Endothelial cell of umbilical vein (primary cell): Measurements from ENCODE around the gene KLF13. TPM values are rescaled to one million over a fixed set of nuclear protein-coding genes. Genes with fewer than 3 reads are reported as not detected.

Experiments used
- BruUV-seq: library from RNA; stranded (reverse); fragments of 400-500 nt; replicated peaks from 2 replicates; lab custom pipeline; 2021; lab: Mats Ljungman, UMichigan
- CTCF ChIA-PET: fragments of 300-600, 350-600 bp; sonication (Branson Sonifier 250); formaldehyde crosslinking; loops from one replicate; lab custom pipeline; 2021; ENCODE audit warnings: antibody characterized with exemption, inconsistent platforms; lab: Charles Lee
- POLR2A ChIA-PET: fragments of 300-600, 350-600 bp; sonication (Branson Sonifier 250); formaldehyde crosslinking; loops from one replicate; lab custom pipeline; 2021; ENCODE audit warnings: antibody characterized with exemption, inconsistent platforms; lab: Charles Lee
- DNase-seq: peaks from one replicate; pipeline ENCODE4 v3.0.0-alpha.2; 2011; ENCODE audit warnings: low read depth, low spot score
- FAIRE-seq: peaks from 2 replicates; lab custom pipeline; 2011; peaks lifted over from hg19 to GRCh38; lab: Jason Lieb, UNC
- H2AFZ ChIP-seq: 2 replicates; pipeline ENCODE4 v1.6.0; 2012; ENCODE audit warnings: low read depth, low read length, control low read depth, inconsistent platforms
- H3K27ac ChIP-seq: 2 replicates; pipeline ENCODE4 v1.5.1; 2011; ENCODE audit warnings: low read depth, mild to moderate bottlenecking, control low read depth, low read length, moderate library complexity; ENCODE audit not compliant: insufficient read depth
- H3K27me3 ChIP-seq, 2 experiments: 2 replicates each; pipeline versions ENCODE4 v1.6.0 to v1.6.1; 2011; ENCODE audit warnings: low read length in 2 of 2, mixed read lengths in 1 of 2; ENCODE audit not compliant: control insufficient read depth in 2 of 2, insufficient read depth in 2 of 2
- H3K36me3 ChIP-seq, 2 experiments: 2 replicates in 1 of 2; 3 replicates in 1 of 2; pipeline ENCODE4 v1.5.1; 2011; ENCODE audit warnings: low read length in 2 of 2, mild to moderate bottlenecking in 1 of 2, moderate library complexity in 1 of 2; ENCODE audit not compliant: control insufficient read depth in 2 of 2, insufficient read depth in 2 of 2; ENCODE audit errors: extremely low read depth in 1 of 2
- H3K4me1 ChIP-seq: 3 replicates; pipeline ENCODE4 v1.5.1; 2011; ENCODE audit warnings: mild to moderate bottlenecking, low read length; ENCODE audit not compliant: control insufficient read depth, insufficient read depth; ENCODE audit errors: extremely low read depth
- H3K4me2 ChIP-seq: 2 replicates; pipeline ENCODE4 v1.6.1; 2011; ENCODE audit warnings: low read length, control low read depth, mixed read lengths; ENCODE audit not compliant: insufficient read depth
- H3K4me3 ChIP-seq, 3 experiments: fragments of 200-600 bp in 1 of 3; sonication (generic), shearing (Covaris generic) in 1 of 3; replicated peaks in 1 of 3; 2 replicates each; pipeline ENCODE4 v1.5.1; 2011 to 2016; ENCODE audit warnings: control low read depth in 3 of 3, low read length in 3 of 3, mild to moderate bottlenecking in 2 of 3, inconsistent platforms in 1 of 3, low read depth in 1 of 3, moderate library complexity in 1 of 3; ENCODE audit not compliant: insufficient read depth in 1 of 3
- H3K79me2 ChIP-seq: 2 replicates; pipeline ENCODE4 v1.6.0; 2012; ENCODE audit warnings: low read length, inconsistent platforms; ENCODE audit not compliant: control insufficient read depth, insufficient read depth
- H3K9ac ChIP-seq: replicated peaks from 2 replicates; pipeline ENCODE3; 2011; ENCODE audit warnings: low read length, control low read depth; ENCODE audit not compliant: insufficient read depth; ENCODE audit errors: extremely low read depth
- H3K9me1 ChIP-seq: replicated peaks from 3 replicates; pipeline ENCODE4 v1.6.0; 2011; ENCODE audit warnings: mild to moderate bottlenecking, low read length; ENCODE audit not compliant: control insufficient read depth, insufficient read depth; ENCODE audit errors: extremely low read depth
- H3K9me3 ChIP-seq: replicated peaks from 2 replicates; pipeline ENCODE4 v1.5.1; 2012; ENCODE audit warnings: low read length, inconsistent platforms; ENCODE audit not compliant: control insufficient read depth, insufficient read depth
- H4K20me1 ChIP-seq: replicated peaks from 2 replicates; pipeline ENCODE3; 2011; ENCODE audit warnings: mild to moderate bottlenecking, low read length; ENCODE audit not compliant: control insufficient read depth, insufficient read depth; ENCODE audit errors: extremely low read depth
- CTCF ChIP-seq, 2 donors: IDR thresholded peaks; 1 replicate in 1 of 2; 2 replicates in 1 of 2; pipeline ENCODE4 v1.5.1; 2011; ENCODE audit warnings: low read length in 2 of 2, mild to moderate bottlenecking in 2 of 2, moderate library complexity in 2 of 2, control low read depth in 1 of 2, inconsistent platforms in 1 of 2, low read depth in 1 of 2; ENCODE audit not compliant: insufficient read depth in 1 of 2; ENCODE audit errors: extremely low read depth in 1 of 2
- EZH2 ChIP-seq: IDR thresholded peaks from 2 replicates; pipeline ENCODE4 v1.6.1; 2012; ENCODE audit warnings: borderline replicate concordance, low read depth, mild to moderate bottlenecking, moderate library complexity, low read length, inconsistent platforms; ENCODE audit not compliant: severe bottlenecking
- FOS ChIP-seq: IDR thresholded peaks from 2 replicates; pipeline ENCODE4 v1.6.1; 2011; ENCODE audit warnings: mild to moderate bottlenecking, low read length, moderate library complexity, borderline replicate concordance; ENCODE audit not compliant: insufficient read depth
- JUN ChIP-seq: IDR thresholded peaks from 2 replicates; pipeline ENCODE4 v1.6.1; 2011; ENCODE audit warnings: borderline replicate concordance, low read depth; ENCODE audit not compliant: insufficient read length, insufficient read depth
- MYC ChIP-seq: IDR thresholded peaks from one replicate; pipeline ENCODE4 v1.6.1; 2011; ENCODE audit warnings: mild to moderate bottlenecking, low read depth, low read length
- POLR2A ChIP-seq: IDR thresholded peaks from 2 replicates; pipeline ENCODE4 v1.6.1; 2012; ENCODE audit warnings: low read depth, mild to moderate bottlenecking, control low read depth, low read length
- POLR2AphosphoS5 ChIP-seq: IDR thresholded peaks from 2 replicates; pipeline ENCODE4 v1.6.1; 2012; ENCODE audit warnings: low read depth, mild to moderate bottlenecking, control low read depth, low read length, moderate library complexity; ENCODE audit not compliant: insufficient read depth
- dilution Hi-C: fragments of 300-500 bp; cut with MboI; formaldehyde crosslinking; loops from one replicate; pipeline ENCODE4 v1.15.0; 2019; ENCODE audit warnings: low sequenced_read_pairs; ENCODE audit not compliant: extremely low pct_ligation_motif_present
- intact Hi-C: fragments of 100-400 bp; cut with micrococcal nuclease; formaldehyde crosslinking; loops from one replicate; pipeline ENCODE4 v1.10.0; 2022
- polyA plus RNA-seq, 4 experiments: library from polyadenylated mRNA; depleted of rRNA in 3 of 4; stranded (reverse) in 3 of 4; unstranded in 1 of 4; fragments of >200 nt; gene quantifications; 2 replicates each; pipeline versions ENCODE4 v1.2.1 to v1.2.3, GENCODE V29; 2011 to 2012; ENCODE audit warnings: missing spikeins in 1 of 4
- total RNA-seq: library from RNA; stranded (reverse); gene quantifications from 2 replicates; pipeline ENCODE4 v1.2.3, GENCODE V29; 2021
- TF ChIP-seq, protein P1 (sequence below): IDR thresholded peaks from 2 replicates; pipeline ENCODE4 v1.6.1; 2011; ENCODE audit not compliant: insufficient read depth, insufficient read length

KLF13 gene
- total and polyA plus RNA-seq, 2 donors (not counting 3 experiments of a cell fraction or from before 2014, with no cell fraction given) = 10.1 to 31.9 TPM

GRCh38 chr15:31358957-31359701 is 32.5 kb downstream of the KLF13 start:
- H3K4me3 ChIP-seq = no peak overlapping the region
- H3K27ac ChIP-seq = no peak overlapping the region
- no peaks in the 10 kb centered on the region for H3K36me3 ChIP-seq
- no peaks in the 10 kb centered on the region for H3K9me1 ChIP-seq
- no TSS peak for BruUV-seq
- H3K9me3 ChIP-seq = no peaks in the 10 kb centered on the region
- H3K4me1 ChIP-seq = peaks cover 7% of the 10 kb centered on the region
- ChIA-PET CTCF (interaction anchor here (2.0 kb wide), 1 partner anchor 76 kb away, joined by 6 read pairs; no protein-coding TSS in a partner anchor), POLR2A (no interaction called here)
- intact Hi-C loops (no loop called here), dilution Hi-C loops (no loop called here)
- no peak overlapping the region for H3K4me2 ChIP-seq
- H3K79me2 ChIP-seq = peaks cover 12% of the 10 kb centered on the region
- FAIRE-seq = no peak
- no peak for DNase-seq
- TF ChIP-seq POLR2A = no peak
- no peak for TF ChIP-seq EZH2
- TF ChIP-seq MYC = no peak
- no peak for TF ChIP-seq FOS
- no peak for TF ChIP-seq POLR2AphosphoS5
- no peak for TF ChIP-seq JUN
- TF ChIP-seq, protein P1, sequence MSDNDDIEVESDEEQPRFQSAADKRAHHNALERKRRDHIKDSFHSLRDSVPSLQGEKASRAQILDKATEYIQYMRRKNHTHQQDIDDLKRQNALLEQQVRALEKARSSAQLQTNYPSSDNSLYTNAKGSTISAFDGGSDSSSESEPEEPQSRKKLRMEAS = no peak
- no peak for TF ChIP-seq CTCF (IDR thresholded peaks at IDR 0.05; ENCODE audit: extremely low read depth in 1 of 2, insufficient read depth in 1 of 2, low read depth in 1 of 2, low read length in 2 of 2)
- H3K27me3 ChIP-seq = no peaks in the 10 kb centered on the region
- H4K20me1 ChIP-seq = no peaks in the 10 kb centered on the region
- H3K9ac ChIP-seq = no peak overlapping the region
- H2AFZ ChIP-seq = no peak overlapping the region
